ENCODE data around the gene EPGN. TPM values are rescaled to one million over a fixed set of nuclear protein-coding genes. Genes with fewer than 3 reads are reported as not detected.

EPGN gene
- total and polyA plus RNA-seq, 8 donors = 0.73 to 1.8 (median 0.87) TPM; not detected in 5

DNA sequence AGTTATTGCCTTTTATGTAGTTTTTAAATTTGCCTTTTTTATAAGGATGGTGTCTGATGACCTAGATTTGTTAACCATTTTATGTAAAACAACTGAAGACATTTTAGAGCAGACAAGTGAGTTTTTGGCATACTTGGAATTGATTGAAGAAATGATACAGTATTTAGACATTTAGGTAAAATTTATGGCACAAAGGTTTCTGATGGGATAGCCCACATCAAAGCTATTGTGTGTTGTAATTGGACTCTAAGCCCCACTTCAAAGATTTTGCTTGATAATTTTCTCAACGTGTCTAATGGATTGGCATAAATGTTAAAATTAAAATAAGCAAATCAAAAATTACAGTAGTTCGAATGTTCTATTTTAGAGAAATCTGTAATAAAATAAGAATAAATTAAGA is 17.6 kb downstream of the EPGN start:
- DNase-seq = no peak
- H3K27me3 ChIP-seq = no peaks in the 10 kb centered on the region
- 73 to 85% (median 79%) methylated on average over 2 of the region's 2 CpGs for WGBS, 5 donors
- intact Hi-C loops (cut with DNase I; ENCODE audit: low total_unique reads) = no loop called here
- H3K4me3 ChIP-seq = no peak overlapping the region
- no peak overlapping the region for H3K27ac ChIP-seq
- no peaks in the 10 kb centered on the region for H3K36me3 ChIP-seq
- TF ChIP-seq POLR2A (IDR thresholded peaks at IDR 0.05) = no peak
- no peak for TF ChIP-seq EP300 (IDR thresholded peaks at IDR 0.05)
- no peak for TF ChIP-seq POLR2AphosphoS5 (IDR thresholded peaks at IDR 0.05)
- TF ChIP-seq, protein P1, sequence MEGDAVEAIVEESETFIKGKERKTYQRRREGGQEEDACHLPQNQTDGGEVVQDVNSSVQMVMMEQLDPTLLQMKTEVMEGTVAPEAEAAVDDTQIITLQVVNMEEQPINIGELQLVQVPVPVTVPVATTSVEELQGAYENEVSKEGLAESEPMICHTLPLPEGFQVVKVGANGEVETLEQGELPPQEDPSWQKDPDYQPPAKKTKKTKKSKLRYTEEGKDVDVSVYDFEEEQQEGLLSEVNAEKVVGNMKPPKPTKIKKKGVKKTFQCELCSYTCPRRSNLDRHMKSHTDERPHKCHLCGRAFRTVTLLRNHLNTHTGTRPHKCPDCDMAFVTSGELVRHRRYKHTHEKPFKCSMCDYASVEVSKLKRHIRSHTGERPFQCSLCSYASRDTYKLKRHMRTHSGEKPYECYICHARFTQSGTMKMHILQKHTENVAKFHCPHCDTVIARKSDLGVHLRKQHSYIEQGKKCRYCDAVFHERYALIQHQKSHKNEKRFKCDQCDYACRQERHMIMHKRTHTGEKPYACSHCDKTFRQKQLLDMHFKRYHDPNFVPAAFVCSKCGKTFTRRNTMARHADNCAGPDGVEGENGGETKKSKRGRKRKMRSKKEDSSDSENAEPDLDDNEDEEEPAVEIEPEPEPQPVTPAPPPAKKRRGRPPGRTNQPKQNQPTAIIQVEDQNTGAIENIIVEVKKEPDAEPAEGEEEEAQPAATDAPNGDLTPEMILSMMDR (IDR thresholded peaks at IDR 0.05) = no peak
- no peaks in the 10 kb centered on the region for H3K4me1 ChIP-seq
- no peaks in the 10 kb centered on the region for H3K9me3 ChIP-seq

DNA sequence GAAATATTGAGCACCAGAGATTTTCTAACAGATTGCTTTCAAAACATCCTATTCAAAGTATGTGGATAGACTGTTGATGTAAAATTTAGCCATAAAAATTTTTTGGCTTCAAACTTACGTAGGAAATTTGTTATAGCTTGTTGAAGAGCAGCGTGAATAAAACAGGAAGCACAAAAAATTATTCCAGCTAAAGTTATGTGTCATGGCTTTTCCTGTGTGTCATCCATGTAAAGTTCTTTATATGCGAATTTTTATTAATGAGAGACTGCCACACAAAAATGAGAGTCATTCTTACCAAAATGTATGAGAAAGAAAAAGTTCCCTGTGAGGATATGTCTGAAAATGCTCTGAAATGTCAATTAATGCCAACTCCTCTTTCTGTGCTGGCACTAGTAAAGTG is 19.5 kb downstream of the EPGN start:
- H3K27me3 ChIP-seq = no peaks in the 10 kb centered on the region
- H3K9me3 ChIP-seq = no peaks in the 10 kb centered on the region
- H3K27ac ChIP-seq = no peak overlapping the region
- DNase-seq = no peak
- intact Hi-C loops (cut with DNase I; ENCODE audit: low total_unique reads) = no loop called here
- no peaks in the 10 kb centered on the region for H3K36me3 ChIP-seq
- no peak overlapping the region for H3K4me3 ChIP-seq
- no peak for TF ChIP-seq EP300 (IDR thresholded peaks at IDR 0.05)
- TF ChIP-seq, protein P1 (IDR thresholded peaks at IDR 0.05) = no peak
- TF ChIP-seq POLR2AphosphoS5 (IDR thresholded peaks at IDR 0.05) = no peak
- TF ChIP-seq POLR2A (IDR thresholded peaks at IDR 0.05) = no peak
- no peaks in the 10 kb centered on the region for H3K4me1 ChIP-seq
- 67 to 86% (median 79%) methylated on average over 3 of the region's 3 CpGs for WGBS, 5 donors

DNA sequence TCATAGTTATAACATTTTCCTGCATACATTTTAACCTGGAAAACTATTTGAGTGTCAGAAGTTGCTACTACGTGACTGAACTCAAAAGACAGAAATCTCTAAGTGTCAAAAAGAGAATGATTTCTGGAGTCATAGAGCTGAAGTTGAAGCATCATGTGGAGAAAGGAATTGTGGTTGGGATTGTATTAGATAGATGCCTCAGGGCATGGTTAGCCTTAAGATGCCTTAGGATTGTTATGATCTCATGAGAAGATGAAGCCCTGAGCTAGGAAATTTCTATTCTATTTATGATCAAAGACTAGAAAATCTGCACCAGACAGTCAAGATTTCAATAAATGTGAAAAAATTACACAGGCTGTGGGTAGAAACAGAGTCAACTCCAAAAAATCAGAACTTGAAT is 20.2 kb downstream of the EPGN start:
- H3K27me3 ChIP-seq = no peaks in the 10 kb centered on the region
- 68 to 96% (median 86%) methylated on average over 1 of the region's 1 CpG for WGBS, 5 donors
- DNase-seq = no peak
- intact Hi-C loops (cut with DNase I; ENCODE audit: low total_unique reads) = no loop called here
- H3K4me3 ChIP-seq = no peak overlapping the region
- TF ChIP-seq POLR2AphosphoS5 (IDR thresholded peaks at IDR 0.05) (no peak), EP300 (IDR thresholded peaks at IDR 0.05) (no peak), POLR2A (IDR thresholded peaks at IDR 0.05) (no peak)
- TF ChIP-seq, protein P1 (IDR thresholded peaks at IDR 0.05) = no peak
- no peaks in the 10 kb centered on the region for H3K4me1 ChIP-seq
- H3K36me3 ChIP-seq = no peaks in the 10 kb centered on the region
- no peak overlapping the region for H3K27ac ChIP-seq
- no peaks in the 10 kb centered on the region for H3K9me3 ChIP-seq

DNA sequence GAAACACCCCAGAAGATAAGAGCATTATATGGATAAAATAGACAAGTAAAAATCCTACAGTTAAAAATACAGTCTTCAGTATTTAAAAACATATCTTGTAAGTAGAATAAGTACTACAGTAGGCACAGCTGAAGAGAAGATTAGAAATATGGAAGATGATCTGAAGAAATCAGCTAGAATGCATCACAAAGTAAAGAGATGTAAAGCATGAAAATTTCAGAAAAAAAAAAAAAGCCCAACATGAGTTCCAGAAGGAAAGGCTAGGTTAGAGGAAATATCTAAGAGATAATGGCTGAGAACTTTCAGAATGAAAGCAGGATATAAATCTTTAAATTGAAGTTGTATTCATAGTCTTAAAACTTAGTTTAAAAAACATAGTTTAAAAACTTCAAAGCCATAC is 21.0 kb downstream of the EPGN start:
- no peaks in the 10 kb centered on the region for H3K36me3 ChIP-seq
- no peak overlapping the region for H3K4me3 ChIP-seq
- no peak overlapping the region for H3K27ac ChIP-seq
- DNase-seq = no peak
- no peaks in the 10 kb centered on the region for H3K9me3 ChIP-seq
- no peaks in the 10 kb centered on the region for H3K4me1 ChIP-seq
- H3K27me3 ChIP-seq = no peaks in the 10 kb centered on the region
- no peak for TF ChIP-seq EP300 (IDR thresholded peaks at IDR 0.05)
- TF ChIP-seq, protein P1 (IDR thresholded peaks at IDR 0.05) = no peak
- no peak for TF ChIP-seq POLR2A (IDR thresholded peaks at IDR 0.05)
- no peak for TF ChIP-seq POLR2AphosphoS5 (IDR thresholded peaks at IDR 0.05)
- intact Hi-C loops (cut with DNase I; ENCODE audit: low total_unique reads) = no loop called here

All from stomach (tissue), 9 donors.